ENCODE results near the gene NCAM1. TPM values are rescaled to one million over a fixed set of nuclear protein-coding genes. Genes with fewer than 3 reads are reported as not detected.

The NCAM1 gene
- total RNA-seq, 1 donor from 2014 or later: 332 TPM

DNA sequence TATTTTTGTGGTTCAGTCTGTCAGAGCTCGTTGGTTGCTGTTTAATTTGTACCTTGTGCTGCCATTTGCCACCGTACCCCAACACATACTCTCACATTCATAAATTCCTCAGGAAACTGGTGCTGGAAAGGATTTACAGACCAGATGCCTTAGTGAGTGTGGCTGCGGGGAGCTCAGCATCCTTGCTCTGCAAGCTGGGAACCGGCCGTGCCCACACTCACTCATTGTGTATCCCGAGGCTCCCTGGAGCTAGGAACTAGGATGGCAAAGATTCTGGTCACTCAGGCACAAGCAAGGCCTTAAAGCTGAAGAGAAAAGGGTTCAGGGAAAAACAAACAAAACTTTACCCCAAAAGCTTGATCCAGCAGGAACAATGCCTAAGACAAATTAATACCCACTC is 288.6 kb downstream of the NCAM1 start:
- Histone ChIP-seq H3K4me3 (no peak overlapping the region), H3K27me3 (ENCODE audit: low read depth) (no peaks in the 10 kb centered on the region), H3K4me1 (peaks cover 29% of the 10 kb centered on the region), H3K9me3 (replicated peaks) (no peaks in the 10 kb centered on the region), H3K27ac (replicated peaks) (no peak overlapping the region), H3K36me3 (peaks cover 5% of the 10 kb centered on the region)
- DNase-seq: no peak
- TF ChIP-seq CTCF (IDR thresholded peaks at IDR 0.05; ENCODE audit: borderline replicate concordance): no peak
- intact Hi-C loops (cut with micrococcal nuclease): no loop called here

DNA sequence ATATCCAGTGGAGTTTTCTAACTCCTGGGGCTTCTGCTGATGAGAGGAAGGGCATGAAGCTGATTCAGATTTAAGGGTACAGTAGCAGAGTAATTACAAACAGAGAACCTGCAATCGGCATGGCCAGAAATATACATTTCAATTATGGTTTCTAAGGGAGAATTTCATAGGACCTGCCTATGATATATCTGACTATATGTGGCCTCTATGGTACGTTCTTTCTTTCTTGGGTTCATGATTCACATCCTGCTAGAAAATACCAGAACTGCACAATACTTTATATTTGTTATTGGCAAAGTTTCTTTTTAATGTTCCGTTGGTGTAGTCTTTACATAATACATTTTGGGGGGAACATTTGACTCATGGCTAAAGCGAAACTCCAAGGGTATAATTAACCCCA is 290.1 kb downstream of the NCAM1 start:
- Histone ChIP-seq H3K4me3 (no peak overlapping the region), H3K36me3 (peaks cover 5% of the 10 kb centered on the region), H3K9me3 (replicated peaks) (no peaks in the 10 kb centered on the region), H3K27me3 (ENCODE audit: low read depth) (no peaks in the 10 kb centered on the region), H3K4me1 (peaks cover 44% of the 10 kb centered on the region), H3K27ac (replicated peaks) (no peak overlapping the region)
- no peak for DNase-seq
- no peak for TF ChIP-seq CTCF (IDR thresholded peaks at IDR 0.05; ENCODE audit: borderline replicate concordance)
- intact Hi-C loops (cut with micrococcal nuclease): no loop called here

GRCh38 chr11:113253406-113253805 is 292.2 kb downstream of the NCAM1 start:
- no peak overlapping the region for H3K27ac ChIP-seq (replicated peaks)
- no peak for DNase-seq
- H3K4me3 ChIP-seq: no peak overlapping the region
- H3K4me1 ChIP-seq: peaks cover 61% of the 10 kb centered on the region
- TF ChIP-seq CTCF (IDR thresholded peaks at IDR 0.05; ENCODE audit: borderline replicate concordance): no peak
- H3K9me3 ChIP-seq (replicated peaks): no peaks in the 10 kb centered on the region
- H3K27me3 ChIP-seq (ENCODE audit: low read depth): no peaks in the 10 kb centered on the region
- H3K36me3 ChIP-seq: no peaks in the 10 kb centered on the region
- intact Hi-C loops (cut with micrococcal nuclease): no loop called here

- no peaks in the 10 kb centered on the region for H3K36me3 ChIP-seq
- TF ChIP-seq CTCF (IDR thresholded peaks at IDR 0.05; ENCODE audit: borderline replicate concordance): no peak
- no peaks in the 10 kb centered on the region for H3K9me3 ChIP-seq (replicated peaks)
- no peak overlapping the region for H3K27ac ChIP-seq (replicated peaks)
- DNase-seq: no peak
- intact Hi-C loops (cut with micrococcal nuclease): no loop called here
- no peak overlapping the region for H3K4me3 ChIP-seq
- no peaks in the 10 kb centered on the region for H3K27me3 ChIP-seq (ENCODE audit: low read depth)
- H3K4me1 ChIP-seq: peaks cover 66% of the 10 kb centered on the region
These were observed 293.9 kb downstream of the NCAM1 start for GRCh38 chr11:113255096-113255495.

- DNase-seq: no peak
- Histone ChIP-seq H3K4me1 (peaks cover 66% of the 10 kb centered on the region), H3K36me3 (no peaks in the 10 kb centered on the region), H3K4me3 (no peak overlapping the region), H3K27me3 (ENCODE audit: low read depth) (no peaks in the 10 kb centered on the region), H3K9me3 (replicated peaks) (no peaks in the 10 kb centered on the region), H3K27ac (replicated peaks) (peak overlapping the region; percentile 71)
- intact Hi-C loops (cut with micrococcal nuclease): no loop called here
- TF ChIP-seq CTCF (IDR thresholded peaks at IDR 0.05; ENCODE audit: borderline replicate concordance): no peak
These were observed 294.5 kb downstream of the NCAM1 start for GRCh38 chr11:113255741-113256140.

Data from left ventricle myocardium inferior (tissue), 1 donor.